Nasal cavity respiratory epithelium epithelial cell of viscerocranial mucosa (primary cell): ENCODE data around the gene LMAN2L. TPM values are rescaled to one million over a fixed set of nuclear protein-coding genes. Genes with fewer than 3 reads are reported as not detected.

Source experiments
- total RNA-seq: library from RNA; depleted of rRNA; stranded (reverse); fragments of >200 nt; gene quantifications from 2 replicates; pipeline ENCODE4 v1.2.3, GENCODE V29; 2014

LMAN2L gene, protein sequence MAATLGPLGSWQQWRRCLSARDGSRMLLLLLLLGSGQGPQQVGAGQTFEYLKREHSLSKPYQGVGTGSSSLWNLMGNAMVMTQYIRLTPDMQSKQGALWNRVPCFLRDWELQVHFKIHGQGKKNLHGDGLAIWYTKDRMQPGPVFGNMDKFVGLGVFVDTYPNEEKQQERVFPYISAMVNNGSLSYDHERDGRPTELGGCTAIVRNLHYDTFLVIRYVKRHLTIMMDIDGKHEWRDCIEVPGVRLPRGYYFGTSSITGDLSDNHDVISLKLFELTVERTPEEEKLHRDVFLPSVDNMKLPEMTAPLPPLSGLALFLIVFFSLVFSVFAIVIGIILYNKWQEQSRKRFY
- 14.4 and 25.3 TPM in 2 replicates for total RNA-seq

DNA sequence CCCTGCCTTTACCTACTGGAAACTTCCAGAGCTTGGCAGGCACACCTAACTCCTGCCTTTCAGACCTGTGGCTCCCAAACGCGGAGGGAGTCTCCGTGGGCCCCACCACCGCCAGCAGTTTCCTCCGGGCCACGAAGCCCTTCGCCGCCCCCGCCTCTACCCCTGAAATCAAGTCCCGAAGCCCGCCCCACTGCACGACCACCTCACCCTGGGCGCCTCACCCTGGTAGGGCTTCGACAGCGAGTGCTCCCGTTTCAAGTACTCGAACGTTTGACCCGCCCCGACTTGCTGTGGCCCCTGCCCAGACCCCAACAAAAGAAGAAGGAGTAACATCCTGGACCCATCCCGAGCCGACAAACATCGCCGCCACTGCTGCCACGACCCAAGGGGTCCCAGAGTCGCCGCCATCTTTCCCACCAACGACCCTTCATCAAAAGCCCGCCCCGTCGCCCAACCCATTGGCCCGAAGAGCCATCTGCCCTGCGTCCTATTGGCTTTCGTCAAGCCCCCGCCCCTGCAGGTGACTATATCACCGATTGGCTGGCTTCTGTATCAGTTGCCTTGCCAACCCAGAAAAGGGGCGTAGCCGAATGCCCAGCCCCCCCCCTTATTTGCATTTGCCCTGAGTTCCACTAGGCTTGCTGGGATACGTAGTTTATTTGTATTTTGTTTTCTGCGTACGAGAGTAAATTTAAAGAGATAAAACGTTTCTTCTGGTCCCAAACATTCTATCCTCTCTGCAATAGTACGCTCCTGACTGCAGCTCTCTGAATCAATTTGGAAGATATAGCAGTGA is at the start of gene LMAN2L:
LMAN2L (minus strand) TSS at position 432 of the 796 bp plus-strand sequence; CDS start at position 408, 24 bp downstream.

DNA sequence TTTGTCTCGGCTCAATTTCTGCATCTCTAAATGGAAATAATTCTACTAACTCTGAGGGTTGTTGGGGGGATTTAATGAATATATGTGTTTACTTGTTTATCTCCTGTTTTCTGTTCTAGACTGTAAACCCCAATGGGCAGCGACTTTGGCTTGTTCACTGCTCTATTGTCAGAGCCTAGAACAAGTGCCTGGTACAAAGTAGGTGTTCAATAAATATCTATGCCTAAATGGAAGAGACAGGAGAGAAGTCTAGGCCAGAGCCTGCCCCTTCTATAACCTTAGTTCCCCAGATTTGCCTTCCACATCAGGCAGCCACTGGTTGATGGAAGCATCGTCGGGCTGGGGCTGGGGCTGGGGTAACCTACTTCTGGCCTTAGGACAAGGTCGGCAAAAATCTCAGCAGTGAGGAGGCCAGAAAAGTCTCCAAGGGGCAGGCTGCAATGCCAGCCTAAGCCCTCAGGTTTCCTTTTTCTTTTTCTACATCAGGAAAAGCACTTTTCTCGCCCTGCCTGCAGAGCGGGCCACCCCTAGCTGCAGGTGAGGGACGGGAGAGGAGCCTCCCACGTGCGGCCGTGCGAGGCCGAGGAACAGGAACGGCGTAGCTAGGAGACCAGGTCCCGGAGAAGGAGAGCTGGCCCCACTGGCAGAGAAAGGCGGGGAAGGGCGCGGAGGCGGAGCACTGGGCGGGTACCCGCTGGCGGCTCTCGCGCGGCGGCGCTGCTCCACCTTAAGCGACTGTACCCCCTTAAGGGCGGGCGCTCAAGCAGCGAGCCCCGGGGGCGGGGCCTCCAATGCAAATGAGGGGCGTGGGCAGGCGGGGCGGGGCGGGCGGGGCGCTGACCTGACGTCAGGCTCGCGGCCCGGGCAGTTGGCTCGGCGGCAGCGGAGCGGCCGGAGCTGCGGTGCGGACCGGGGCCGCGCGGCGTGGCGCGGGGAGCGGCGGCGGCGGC is 20.4 kb upstream of the LMAN2L start, which contains the start of gene CNNM4:
CNNM4 (plus strand) TSS at position 867 of the 950 bp plus-strand sequence. CDS start 98 bp downstream, outside the sequence.

Other genes with a start within 250 kb of the LMAN2L start
- gene NEURL3, start 234.7 kb downstream of the LMAN2L start, total RNA-seq, result 0.50 TPM in 1 of 2 replicates, not detected in the other
- 4.1 and 8.5 TPM in 2 replicates for gene ARID5A, start 203.3 kb downstream of the LMAN2L start, total RNA-seq
- 24.9 and 36.7 TPM in 2 replicates for gene KANSL3, start 101.8 kb downstream of the LMAN2L start, total RNA-seq
- gene FER1L5, start 97.3 kb downstream of the LMAN2L start, total RNA-seq, result under 0.01 TPM in 2 replicates
- gene CNNM4, start 20.8 kb upstream of the LMAN2L start, total RNA-seq, result 6.2 and 13.0 TPM in 2 replicates
- gene CNNM3, start 76.2 kb upstream of the LMAN2L start, total RNA-seq, result 12.3 and 12.7 TPM in 2 replicates
- gene ANKRD23, start 104.0 kb upstream of the LMAN2L start, total RNA-seq, result 0.34 and 1.7 TPM in 2 replicates
- 4.8 TPM in 2 replicates for gene ANKRD39, start 118.0 kb upstream of the LMAN2L start, total RNA-seq
- gene SEMA4C, start 130.0 kb upstream of the LMAN2L start, total RNA-seq, result 10.3 and 17.4 TPM in 2 replicates
- gene FAM178B, start 246.5 kb upstream of the LMAN2L start, total RNA-seq, result not detected in 2 replicates